ENCODE measurements around the gene CDC37L1.
A peak's percentile ranks its signal among the peaks of the same experiment; 100 is the strongest.

CDC37L1 gene

GRCh38 chr9:4669890-4670289, 9.5 kb upstream of the CDC37L1 start:
- DNase-seq, result no peak

- DNase-seq, result no peak
These were observed 8.8 kb upstream of the CDC37L1 start for GRCh38 chr9:4670591-4670990.

GRCh38 chr9:4671737-4672136, 7.6 kb upstream of the CDC37L1 start:
- no peak for DNase-seq

- no peak for DNase-seq
These were observed 4.6 kb upstream of the CDC37L1 start for GRCh38 chr9:4674783-4675182.

- no peak for DNase-seq
These were observed 2.0 kb upstream of the CDC37L1 start for GRCh38 chr9:4677392-4677791.

GRCh38 chr9:4678679-4679267, 596 bp upstream of the CDC37L1 start:
- DNase-seq, result peak; percentile 19 to 45

- no peak for DNase-seq
These were observed 780 bp downstream of the CDC37L1 start for GRCh38 chr9:4680173-4680525.

- no peak for DNase-seq
These were observed 1.4 kb downstream of the CDC37L1 start for GRCh38 chr9:4680750-4681149.

- DNase-seq, result no peak
These were observed 5.5 kb downstream of the CDC37L1 start for GRCh38 chr9:4684820-4685219.

- no peak for DNase-seq
These were observed 6.7 kb downstream of the CDC37L1 start for GRCh38 chr9:4686112-4686511.

GRCh38 chr9:4686584-4686983, 7.2 kb downstream of the CDC37L1 start:
- no peak for DNase-seq

- no peak for DNase-seq
These were observed 9.7 kb downstream of the CDC37L1 start for GRCh38 chr9:4689021-4689420.

GRCh38 chr9:4689687-4690104, 10.3 kb downstream of the CDC37L1 start:
- DNase-seq, result no peak

- no peak for DNase-seq
These were observed 10.8 kb downstream of the CDC37L1 start for GRCh38 chr9:4690144-4690543.

GRCh38 chr9:4691795-4692194, 12.4 kb downstream of the CDC37L1 start:
- DNase-seq, result no peak

GRCh38 chr9:4700091-4700490, 20.7 kb downstream of the CDC37L1 start:
- DNase-seq, result no peak

- no peak for DNase-seq
These were observed 21.6 kb downstream of the CDC37L1 start for GRCh38 chr9:4700932-4701331.

- DNase-seq, result no peak
These were observed 22.2 kb downstream of the CDC37L1 start for GRCh38 chr9:4701526-4701925.

- no peak for DNase-seq
These were observed 24.8 kb downstream of the CDC37L1 start for GRCh38 chr9:4704129-4704528.

- no peak for DNase-seq
These were observed 26.7 kb downstream of the CDC37L1 start for GRCh38 chr9:4706021-4706420.

GRCh38 chr9:4706971-4707622, 27.7 kb downstream of the CDC37L1 start:
- DNase-seq, result peak in 1 of 2 experiments; percentile 14

GRCh38 chr9:4709380-4709779, 30.0 kb downstream of the CDC37L1 start:
- DNase-seq, result no peak

- DNase-seq, result no peak
These were observed 34.5 kb downstream of the CDC37L1 start for GRCh38 chr9:4713849-4714248.

GRCh38 chr9:4714266-4715016, 35.1 kb downstream of the CDC37L1 start:
- no peak for DNase-seq
